GM23338 (cell line): Measurements from ENCODE around the gene LDB3. TPM values are rescaled to one million over a fixed set of nuclear protein-coding genes. Genes with fewer than 3 reads are reported as not detected.
A peak's percentile ranks its signal among the peaks of the same experiment; 100 is the strongest.

ENCODE experiments used
- ATAC-seq: fragments of 200-7000 bp; cut with Tn5 transposase; 3 replicates; pipeline ENCODE4 v1.9.1; 2020
- DNase-seq: peaks from one replicate; pipeline ENCODE4 v3.0.0-alpha.2; 2015; ENCODE audit warnings: low spot score
- H2AFZ ChIP-seq: fragments of 200-600 bp; sonication (generic); 2 replicates; pipeline ENCODE4 v1.8.0; 2016; ENCODE audit warnings: antibody characterized with exemption, mild to moderate bottlenecking, moderate library complexity
- H3F3A ChIP-seq: fragments of 200-600 bp; sonication (generic); replicated peaks from 2 replicates; pipeline ENCODE4 v1.8.0; 2017; ENCODE audit warnings: antibody characterized with exemption, mixed run types, low read depth
- H3K27ac ChIP-seq: fragments of 200-600 bp; sonication (generic); 2 replicates; pipeline ENCODE4 v1.6.1; 2016; ENCODE audit warnings: low read depth
- H3K27me3 ChIP-seq: fragments of 200-600 bp; sonication (generic); 2 replicates; pipeline ENCODE4 v1.8.0; 2016; ENCODE audit warnings: mild to moderate bottlenecking, mixed run types, moderate library complexity; ENCODE audit not compliant: insufficient read depth
- H3K36me3 ChIP-seq: fragments of 200-600 bp; sonication (generic); 2 replicates; pipeline ENCODE4 v1.8.0; 2016; ENCODE audit warnings: mild to moderate bottlenecking; ENCODE audit not compliant: insufficient read depth
- H3K4me1 ChIP-seq: fragments of 200-600 bp; sonication (generic); 2 replicates; pipeline ENCODE4 v1.8.0; 2016; ENCODE audit warnings: mild to moderate bottlenecking, moderate library complexity; ENCODE audit not compliant: insufficient read depth
- H3K4me2 ChIP-seq: fragments of 200-600 bp; sonication (generic); 2 replicates; pipeline ENCODE4 v1.7.1; 2017; ENCODE audit warnings: mixed run types
- H3K4me3 ChIP-seq: fragments of 200-600 bp; sonication (generic); 2 replicates; pipeline ENCODE4 v1.6.1; 2016; ENCODE audit warnings: mixed run types
- H3K79me2 ChIP-seq: fragments of 200-600 bp; sonication (generic); replicated peaks from 2 replicates; pipeline ENCODE4 v1.8.0; 2017; ENCODE audit warnings: mild to moderate bottlenecking; ENCODE audit not compliant: insufficient read depth
- H3K9me2 ChIP-seq: fragments of 200-600 bp; sonication (generic); 2 replicates; pipeline ENCODE4 v1.8.0; 2017; ENCODE audit not compliant: insufficient read depth
- H4K20me1 ChIP-seq: fragments of 200-600 bp; sonication (generic); replicated peaks from 2 replicates; pipeline ENCODE4 v1.8.0; 2017; ENCODE audit warnings: mild to moderate bottlenecking; ENCODE audit not compliant: insufficient read depth
- H3K27ac Mint-ChIP-seq: 2 replicates; pipeline ENCODE4 v1.8.0; 2020; ENCODE audit warnings: inconsistent platforms, mild to moderate bottlenecking, moderate library complexity, mixed read lengths
- H3K27me3 Mint-ChIP-seq: 3 replicates; pipeline ENCODE4 v1.8.0; 2022; ENCODE audit warnings: low read depth, mild to moderate bottlenecking, moderate library complexity, mixed read lengths, inconsistent platforms; ENCODE audit not compliant: insufficient read depth, poor library complexity
- H3K36me3 Mint-ChIP-seq: 3 replicates; pipeline ENCODE4 v1.8.0; 2021; ENCODE audit warnings: low read depth, mild to moderate bottlenecking, inconsistent platforms, moderate library complexity, mixed read lengths
- H3K4me1 Mint-ChIP-seq: 3 replicates; pipeline ENCODE4 v1.8.0; 2020; ENCODE audit warnings: mild to moderate bottlenecking, inconsistent platforms, mixed read lengths
- H3K4me3 Mint-ChIP-seq: 3 replicates; pipeline ENCODE4 v1.8.0; 2021; ENCODE audit warnings: moderate library complexity, mild to moderate bottlenecking, inconsistent platforms, mixed read lengths
- H3K9me3 Mint-ChIP-seq: 3 replicates; pipeline ENCODE4 v1.8.0; 2020; ENCODE audit warnings: moderate library complexity, mild to moderate bottlenecking, inconsistent platforms, mixed read lengths
- ETS1 ChIP-seq: IDR thresholded peaks from 2 replicates; pipeline ENCODE4 v1.6.1; 2016; ENCODE audit warnings: antibody characterized with exemption
- EZH2 ChIP-seq: fragments of 200-600 bp; sonication (generic); IDR thresholded peaks from one replicate; pipeline ENCODE4 v1.8.0; 2017; ENCODE audit warnings: antibody characterized with exemption, mild to moderate bottlenecking, low read depth; ENCODE audit not compliant: unreplicated experiment
- JUNB ChIP-seq: IDR thresholded peaks from one replicate; pipeline ENCODE4 v1.6.1; 2016; ENCODE audit warnings: antibody characterized with exemption; ENCODE audit not compliant: unreplicated experiment
- NANOG ChIP-seq: IDR thresholded peaks from 2 replicates; pipeline ENCODE4 v1.6.1; 2016; ENCODE audit warnings: antibody characterized with exemption, borderline replicate concordance
- POLR2AphosphoS5 ChIP-seq: IDR thresholded peaks from 2 replicates; pipeline ENCODE4 v1.6.1; 2016; ENCODE audit warnings: antibody characterized with exemption, low read depth
- ZNF114 ChIP-seq: fragments of 250-450 bp; sonication (Bioruptor Pico); IDR thresholded peaks from 2 replicates; pipeline ENCODE4 v1.5.0; 2020; ENCODE audit warnings: mild to moderate bottlenecking, moderate library complexity
- polyA plus RNA-seq: library from polyadenylated mRNA; unstranded; fragments of >200 nt; fragmentation: Nextera tagmentation; extraction: Ambion mirVana; gene quantifications from 2 replicates; pipeline ENCODE4 v1.2.1, GENCODE V29; 2016
- total RNA-seq: library from RNA; depleted of rRNA; stranded (reverse); fragments of >200 nt; shearing (Covaris generic); gene quantifications from 2 replicates; pipeline ENCODE4 v1.2.3, GENCODE V29; 2014
- TF ChIP-seq, protein P1 (sequence below), 2 experiments: fragments of 200-600 bp in 1 of 2; sonication (generic) in 1 of 2; conservative IDR thresholded peaks; 2 replicates each; pipeline versions ENCODE4 v1.5.1 to v1.6.1; 2016 to 2017; ENCODE audit warnings: antibody characterized with exemption in 2 of 2, low read depth in 2 of 2, mild to moderate bottlenecking in 2 of 2, moderate library complexity in 1 of 2
- TF ChIP-seq, protein P2 (sequence below): fragments of 250-450 bp; sonication (Bioruptor Pico); IDR thresholded peaks from 2 replicates; pipeline ENCODE4 v1.5.0; 2020; ENCODE audit warnings: mild to moderate bottlenecking, moderate library complexity

Gene LDB3
- total and polyA plus RNA-seq, 2 experiments from 2014 or later, result 0.14 to 0.16 TPM

DNA sequence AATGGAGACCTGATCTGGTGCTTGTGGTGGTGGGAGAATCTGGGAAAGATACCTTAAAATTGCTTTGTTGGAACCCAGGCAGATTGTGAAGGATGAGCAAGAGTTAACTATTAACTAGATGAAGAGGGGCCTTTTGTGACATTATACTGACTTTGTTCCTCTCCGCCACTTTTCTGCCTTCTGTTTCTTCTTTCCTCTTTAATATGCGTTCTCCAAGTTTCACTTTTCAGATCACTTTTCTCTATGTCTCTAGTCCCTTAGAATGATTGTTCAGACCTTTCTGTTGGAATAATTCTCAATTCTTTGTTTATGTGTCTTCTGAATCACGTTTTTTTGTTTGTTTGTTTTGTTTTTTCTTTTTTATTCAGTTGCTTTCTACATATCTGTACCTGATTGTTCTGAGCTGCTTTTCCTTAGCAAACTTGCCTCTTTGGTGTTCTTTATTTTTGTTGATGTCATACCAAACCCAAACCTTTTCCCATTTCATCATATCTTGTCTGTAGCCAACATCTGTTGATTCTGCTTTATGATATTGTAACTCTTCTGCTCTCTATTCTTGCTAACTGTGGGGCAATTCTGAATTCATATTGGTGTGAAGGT, 90.9 kb downstream of the LDB3 start:
- H3F3A ChIP-seq, result no peaks in the 10 kb centered on the region
- ATAC-seq (no peak), DNase-seq (no peak)
- no peaks in the 10 kb centered on the region for H3K27me3 ChIP-seq
- peak overlapping the region; percentile 92 for H3K4me3 Mint-ChIP-seq
- peaks cover 43% of the 10 kb centered on the region for H3K4me1 ChIP-seq
- H3K4me3 ChIP-seq, result peak overlapping the region; percentile 75
- H4K20me1 ChIP-seq, result peaks cover 36% of the 10 kb centered on the region
- H3K4me1 Mint-ChIP-seq, result peaks cover 42% of the 10 kb centered on the region
- H3K4me2 ChIP-seq, result peak overlapping the region; percentile 73
- H3K27ac Mint-ChIP-seq, result peak overlapping the region; percentile 22
- peaks cover 3% of the 10 kb centered on the region; the same call in 1 of the 3 replicates for H3K36me3 Mint-ChIP-seq
- peak overlapping the region; percentile 52; the same call in 1 of the 2 replicates for H3K27ac ChIP-seq
- peaks cover 4% of the 10 kb centered on the region for H3K27me3 Mint-ChIP-seq
- no peak overlapping the region for H2AFZ ChIP-seq
- peaks cover 86% of the 10 kb centered on the region for H3K79me2 ChIP-seq
- no peaks in the 10 kb centered on the region for H3K9me2 ChIP-seq
- H3K36me3 ChIP-seq, result no peaks in the 10 kb centered on the region
- H3K9me3 Mint-ChIP-seq, result no peaks in the 10 kb centered on the region; the same call in 2 of the 3 replicates
- TF ChIP-seq NANOG (peak; percentile 12; the same call in 1 of the 2 replicates), JUNB (no peak)

DNA sequence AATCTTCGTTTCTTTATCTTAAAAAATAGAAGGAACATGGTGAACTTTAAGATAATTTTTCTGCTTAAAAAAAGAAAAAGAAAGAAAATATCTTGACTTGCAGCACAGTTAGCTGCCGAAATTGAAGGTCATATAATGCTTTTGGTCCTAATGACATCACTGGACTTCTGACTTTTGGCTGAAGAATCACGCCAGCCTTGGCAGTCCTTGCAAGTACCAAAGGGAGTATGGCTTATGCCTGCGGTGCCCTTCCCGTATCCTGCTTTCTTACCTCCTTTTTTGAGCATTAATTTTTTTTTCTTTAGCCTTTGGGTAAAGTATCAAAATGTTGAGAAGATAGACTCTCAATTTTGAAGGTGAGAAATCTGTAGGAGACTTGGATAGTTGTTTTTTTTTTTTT, 95.1 kb downstream of the LDB3 start:
- ATAC-seq, result no peak
- Histone ChIP-seq H3K4me2 (no peak overlapping the region), H3K79me2 (peaks cover 100% of the 10 kb centered on the region), H3F3A (no peaks in the 10 kb centered on the region), H3K27ac (no peak overlapping the region), H2AFZ (no peak overlapping the region), H3K4me3 (no peak overlapping the region), H3K27me3 (no peaks in the 10 kb centered on the region), H4K20me1 (peaks cover 66% of the 10 kb centered on the region), H3K36me3 (no peaks in the 10 kb centered on the region), H3K4me1 (peaks cover 71% of the 10 kb centered on the region), H3K9me2 (no peaks in the 10 kb centered on the region)
- Mint-ChIP-seq H3K27ac (no peak overlapping the region), H3K27me3 (no peaks in the 10 kb centered on the region), H3K36me3 (0 out of 3 replicates have a peak, but pooled peaks cover under 1% of the 10 kb centered on the region), H3K4me3 (no peak overlapping the region), H3K9me3 (no peaks in the 10 kb centered on the region; the same call in 2 of the 3 replicates), H3K4me1 (peaks cover 62% of the 10 kb centered on the region)
- no peak for DNase-seq
- TF ChIP-seq POLR2AphosphoS5, result no peak
- no peak for TF ChIP-seq EZH2
- TF ChIP-seq, protein P1, sequence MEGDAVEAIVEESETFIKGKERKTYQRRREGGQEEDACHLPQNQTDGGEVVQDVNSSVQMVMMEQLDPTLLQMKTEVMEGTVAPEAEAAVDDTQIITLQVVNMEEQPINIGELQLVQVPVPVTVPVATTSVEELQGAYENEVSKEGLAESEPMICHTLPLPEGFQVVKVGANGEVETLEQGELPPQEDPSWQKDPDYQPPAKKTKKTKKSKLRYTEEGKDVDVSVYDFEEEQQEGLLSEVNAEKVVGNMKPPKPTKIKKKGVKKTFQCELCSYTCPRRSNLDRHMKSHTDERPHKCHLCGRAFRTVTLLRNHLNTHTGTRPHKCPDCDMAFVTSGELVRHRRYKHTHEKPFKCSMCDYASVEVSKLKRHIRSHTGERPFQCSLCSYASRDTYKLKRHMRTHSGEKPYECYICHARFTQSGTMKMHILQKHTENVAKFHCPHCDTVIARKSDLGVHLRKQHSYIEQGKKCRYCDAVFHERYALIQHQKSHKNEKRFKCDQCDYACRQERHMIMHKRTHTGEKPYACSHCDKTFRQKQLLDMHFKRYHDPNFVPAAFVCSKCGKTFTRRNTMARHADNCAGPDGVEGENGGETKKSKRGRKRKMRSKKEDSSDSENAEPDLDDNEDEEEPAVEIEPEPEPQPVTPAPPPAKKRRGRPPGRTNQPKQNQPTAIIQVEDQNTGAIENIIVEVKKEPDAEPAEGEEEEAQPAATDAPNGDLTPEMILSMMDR (conservative IDR thresholded peaks at IDR 0.05; ENCODE audit: low read depth in 2 of 2), result no peak
- TF ChIP-seq NANOG, result no peak
- TF ChIP-seq ETS1, result no peak
- no peak for TF ChIP-seq ZNF114 (CRISPR knock-in tag)
- TF ChIP-seq, protein P2, sequence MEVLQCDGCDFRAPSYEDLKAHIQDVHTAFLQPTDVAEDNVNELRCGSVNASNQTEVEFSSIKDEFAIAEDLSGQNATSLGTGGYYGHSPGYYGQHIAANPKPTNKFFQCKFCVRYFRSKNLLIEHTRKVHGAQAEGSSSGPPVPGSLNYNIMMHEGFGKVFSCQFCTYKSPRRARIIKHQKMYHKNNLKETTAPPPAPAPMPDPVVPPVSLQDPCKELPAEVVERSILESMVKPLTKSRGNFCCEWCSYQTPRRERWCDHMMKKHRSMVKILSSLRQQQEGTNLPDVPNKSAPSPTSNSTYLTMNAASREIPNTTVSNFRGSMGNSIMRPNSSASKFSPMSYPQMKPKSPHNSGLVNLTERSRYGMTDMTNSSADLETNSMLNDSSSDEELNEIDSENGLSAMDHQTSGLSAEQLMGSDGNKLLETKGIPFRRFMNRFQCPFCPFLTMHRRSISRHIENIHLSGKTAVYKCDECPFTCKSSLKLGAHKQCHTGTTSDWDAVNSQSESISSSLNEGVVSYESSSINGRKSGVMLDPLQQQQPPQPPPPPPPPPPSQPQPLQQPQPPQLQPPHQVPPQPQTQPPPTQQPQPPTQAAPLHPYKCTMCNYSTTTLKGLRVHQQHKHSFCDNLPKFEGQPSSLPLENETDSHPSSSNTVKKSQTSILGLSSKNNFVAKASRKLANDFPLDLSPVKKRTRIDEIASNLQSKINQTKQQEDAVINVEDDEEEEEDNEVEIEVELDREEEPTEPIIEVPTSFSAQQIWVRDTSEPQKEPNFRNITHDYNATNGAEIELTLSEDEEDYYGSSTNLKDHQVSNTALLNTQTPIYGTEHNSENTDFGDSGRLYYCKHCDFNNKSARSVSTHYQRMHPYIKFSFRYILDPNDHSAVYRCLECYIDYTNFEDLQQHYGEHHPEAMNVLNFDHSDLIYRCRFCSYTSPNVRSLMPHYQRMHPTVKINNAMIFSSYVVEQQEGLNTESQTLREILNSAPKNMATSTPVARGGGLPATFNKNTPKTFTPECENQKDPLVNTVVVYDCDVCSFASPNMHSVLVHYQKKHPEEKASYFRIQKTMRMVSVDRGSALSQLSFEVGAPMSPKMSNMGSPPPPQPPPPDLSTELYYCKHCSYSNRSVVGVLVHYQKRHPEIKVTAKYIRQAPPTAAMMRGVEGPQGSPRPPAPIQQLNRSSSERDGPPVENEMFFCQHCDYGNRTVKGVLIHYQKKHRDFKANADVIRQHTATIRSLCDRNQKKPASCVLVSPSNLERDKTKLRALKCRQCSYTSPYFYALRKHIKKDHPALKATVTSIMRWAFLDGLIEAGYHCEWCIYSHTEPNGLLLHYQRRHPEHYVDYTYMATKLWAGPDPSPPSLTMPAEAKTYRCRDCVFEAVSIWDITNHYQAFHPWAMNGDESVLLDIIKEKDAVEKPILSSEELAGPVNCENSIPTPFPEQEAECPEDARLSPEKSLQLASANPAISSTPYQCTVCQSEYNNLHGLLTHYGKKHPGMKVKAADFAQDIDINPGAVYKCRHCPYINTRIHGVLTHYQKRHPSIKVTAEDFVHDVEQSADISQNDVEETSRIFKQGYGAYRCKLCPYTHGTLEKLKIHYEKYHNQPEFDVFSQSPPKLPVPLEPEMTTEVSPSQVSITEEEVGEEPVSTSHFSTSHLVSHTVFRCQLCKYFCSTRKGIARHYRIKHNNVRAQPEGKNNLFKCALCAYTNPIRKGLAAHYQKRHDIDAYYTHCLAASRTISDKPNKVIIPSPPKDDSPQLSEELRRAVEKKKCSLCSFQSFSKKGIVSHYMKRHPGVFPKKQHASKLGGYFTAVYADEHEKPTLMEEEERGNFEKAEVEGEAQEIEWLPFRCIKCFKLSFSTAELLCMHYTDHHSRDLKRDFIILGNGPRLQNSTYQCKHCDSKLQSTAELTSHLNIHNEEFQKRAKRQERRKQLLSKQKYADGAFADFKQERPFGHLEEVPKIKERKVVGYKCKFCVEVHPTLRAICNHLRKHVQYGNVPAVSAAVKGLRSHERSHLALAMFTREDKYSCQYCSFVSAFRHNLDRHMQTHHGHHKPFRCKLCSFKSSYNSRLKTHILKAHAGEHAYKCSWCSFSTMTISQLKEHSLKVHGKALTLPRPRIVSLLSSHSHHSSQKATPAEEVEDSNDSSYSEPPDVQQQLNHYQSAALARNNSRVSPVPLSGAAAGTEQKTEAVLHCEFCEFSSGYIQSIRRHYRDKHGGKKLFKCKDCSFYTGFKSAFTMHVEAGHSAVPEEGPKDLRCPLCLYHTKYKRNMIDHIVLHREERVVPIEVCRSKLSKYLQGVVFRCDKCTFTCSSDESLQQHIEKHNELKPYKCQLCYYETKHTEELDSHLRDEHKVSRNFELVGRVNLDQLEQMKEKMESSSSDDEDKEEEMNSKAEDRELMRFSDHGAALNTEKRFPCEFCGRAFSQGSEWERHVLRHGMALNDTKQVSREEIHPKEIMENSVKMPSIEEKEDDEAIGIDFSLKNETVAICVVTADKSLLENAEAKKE, result no peak
